Kidney (tissue), 14 donors: ENCODE data around the gene OPTC. TPM values are rescaled to one million over a fixed set of nuclear protein-coding genes. Genes with fewer than 3 reads are reported as not detected.

Source experiments
- DNase-seq, 5 donors: peaks; one replicate each; pipeline ENCODE4 v3.0.0-alpha.2; 2013 to 2020
- FAIRE-seq: peaks from 2 replicates; lab custom pipeline; 2012; peaks lifted over from hg19 to GRCh38; lab: Jason Lieb, UNC
- H3K27ac ChIP-seq, 2 donors: one replicate each; pipeline ENCODE4 v1.7.0; 2013; ENCODE audit warnings: low read depth in 2 of 2, low read length in 2 of 2, inconsistent platforms in 1 of 2
- H3K27me3 ChIP-seq: one replicate; pipeline ENCODE4 v1.7.1; 2013; ENCODE audit warnings: low read length, inconsistent platforms; ENCODE audit not compliant: control insufficient read depth, insufficient read depth
- H3K36me3 ChIP-seq, 3 donors: one replicate each; pipeline versions ENCODE4 v1.7.0 to v1.7.1; 2013; ENCODE audit warnings: low read length in 3 of 3, control low read depth in 1 of 3, inconsistent platforms in 1 of 3; ENCODE audit not compliant: insufficient read depth in 3 of 3, control insufficient read depth in 2 of 3
- H3K4me1 ChIP-seq, 3 donors: one replicate each; pipeline versions ENCODE4 v1.7.0 to v1.7.1; 2013; ENCODE audit warnings: low read length in 3 of 3, inconsistent platforms in 1 of 3, low read depth in 1 of 3; ENCODE audit not compliant: control insufficient read depth in 2 of 3, insufficient read depth in 2 of 3
- H3K4me3 ChIP-seq, 3 donors: one replicate each; pipeline versions ENCODE4 v1.7.0 to v1.8.1; 2013; ENCODE audit warnings: low read length in 3 of 3, control low read depth in 1 of 3, inconsistent platforms in 1 of 3
- H3K9ac ChIP-seq, 3 donors: one replicate each; pipeline versions ENCODE4 v1.7.0 to v1.7.1; 2013; ENCODE audit warnings: low read length in 3 of 3, control low read depth in 1 of 3, inconsistent platforms in 1 of 3
- H3K9me3 ChIP-seq, 3 donors: one replicate each; pipeline versions ENCODE4 v1.7.0 to v1.7.1; 2013; ENCODE audit warnings: low read length in 3 of 3, control low read depth in 1 of 3, inconsistent platforms in 1 of 3; ENCODE audit not compliant: control insufficient read depth in 2 of 3, insufficient read depth in 1 of 3
- CTCF ChIP-seq: IDR thresholded peaks from 3 replicates; pipeline ENCODE4 v1.5.1; 2012; ENCODE audit warnings: mild to moderate bottlenecking, moderate library complexity, borderline replicate concordance; ENCODE audit not compliant: insufficient read depth; ENCODE audit errors: extremely low read depth
- intact Hi-C: fragments of 100-400 bp; cut with DNase I; formaldehyde crosslinking; loops from one replicate; pipeline ENCODE4 v1.11.1; 2022
- polyA plus RNA-seq: library from polyadenylated mRNA; stranded (reverse); fragments of 350-450 nt; fragmentation: Illumina TruSeq; extraction: RNeasy Lipid Tissue Mini Kit (QIAGEN cat#74804); gene quantifications from one replicate; pipeline ENCODE4 v1.2.3, GENCODE V29; 2014; ENCODE audit warnings: low read depth, low replicate concordance; ENCODE audit not compliant: insufficient read depth
- total RNA-seq: library from RNA; stranded (reverse); fragmentation: NEBNext Ultra II Directional; extraction: Animal tissue kit (Norgen Biotek cat#: 25700); gene quantifications from one replicate; pipeline ENCODE4 v1.2.1, GENCODE V29; 2021
- donor health status: control.
- donor health status: control.
- donor health status: control.
- donor health status: control.
- donor health status: control.
- donor health status: DM: yes; HTN: yes; CAD: no.
- donor health status: Normal renal cell carcinoma (clear cell type).

The OPTC gene
- total and polyA plus RNA-seq, 2 donors from 2014 or later: not detected

DNA sequence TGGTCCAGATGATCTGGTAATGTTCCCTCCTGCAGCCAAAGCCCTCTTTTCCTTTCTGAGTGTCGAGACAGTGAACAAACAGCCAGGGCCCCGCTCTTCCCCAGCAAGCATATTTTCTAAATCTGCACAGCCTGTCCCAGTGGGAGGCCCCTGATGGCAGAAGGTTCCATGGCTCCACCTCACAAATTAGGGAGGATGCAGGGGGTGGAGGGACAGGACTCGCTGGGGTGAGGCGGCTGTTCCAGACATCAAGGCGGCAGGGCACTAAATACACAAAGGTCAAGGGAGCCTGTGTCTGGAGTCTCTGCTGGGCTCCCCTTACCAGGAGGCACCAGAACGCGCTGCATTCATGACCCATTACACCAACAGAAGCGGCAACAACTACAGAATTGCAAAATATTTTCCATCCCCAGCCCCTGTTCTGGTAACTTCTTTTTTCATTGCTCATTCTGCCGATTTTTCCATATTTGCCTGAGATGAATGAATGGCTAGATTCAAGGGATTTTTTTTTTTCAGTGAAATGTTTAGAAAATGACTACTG lies 45.4 kb upstream of the OPTC start:
- Histone ChIP-seq H3K4me1 (peaks cover 0 to 2% (median 0%) of the 10 kb centered on the region in 3 donors), H3K9ac (no peak overlapping the region), H3K36me3 (no peaks in the 10 kb centered on the region), H3K4me3 (no peak overlapping the region), H3K27ac (no peak overlapping the region), H3K9me3 (peaks cover 0 to 9% (median 0%) of the 10 kb centered on the region in 3 donors), H3K27me3 (no peaks in the 10 kb centered on the region)
- FAIRE-seq (no peak), DNase-seq (peak in 3 of 5 donors; percentile 46 to 82 (median 64))
- no peak for TF ChIP-seq CTCF
- intact Hi-C loops: no loop called here

DNA sequence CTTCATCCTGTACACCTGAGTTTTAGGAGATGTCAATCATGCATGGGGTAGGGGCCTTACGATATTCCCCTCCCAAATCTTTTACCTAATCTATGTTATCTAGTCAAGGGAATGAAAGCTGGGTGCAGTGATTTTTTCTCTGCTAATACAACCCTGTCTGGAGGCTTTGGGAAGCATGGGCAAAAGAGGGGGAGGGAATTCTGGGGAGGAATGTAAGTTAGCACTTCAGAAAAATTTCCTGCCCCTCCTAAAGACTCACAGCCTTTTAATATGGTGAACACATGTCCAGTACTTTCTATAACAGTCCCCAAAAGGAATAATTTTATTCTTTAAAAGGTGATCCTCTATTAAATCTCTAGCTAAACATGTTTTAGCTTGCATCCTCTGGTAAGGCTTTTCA lies 44.0 kb upstream of the OPTC start:
- Histone ChIP-seq H3K27me3 (no peaks in the 10 kb centered on the region), H3K9ac (no peak overlapping the region), H3K4me3 (no peak overlapping the region), H3K36me3 (no peaks in the 10 kb centered on the region), H3K9me3 (peaks cover 0 to 9% (median 0%) of the 10 kb centered on the region in 3 donors), H3K27ac (no peak overlapping the region), H3K4me1 (peaks cover 0 to 2% (median 0%) of the 10 kb centered on the region in 3 donors)
- intact Hi-C loops: no loop called here
- no peak for TF ChIP-seq CTCF
- FAIRE-seq (no peak), DNase-seq (no peak)

- intact Hi-C loops: no loop called here
- Histone ChIP-seq H3K27ac (no peak overlapping the region), H3K9ac (no peak overlapping the region), H3K36me3 (no peaks in the 10 kb centered on the region), H3K27me3 (no peaks in the 10 kb centered on the region), H3K4me3 (no peak overlapping the region), H3K9me3 (peaks cover 0 to 5% (median 0%) of the 10 kb centered on the region in 3 donors), H3K4me1 (peaks cover 0 to 2% (median 0%) of the 10 kb centered on the region in 3 donors)
- TF ChIP-seq CTCF: no peak
- peak in 3 of 5 donors; percentile 41 to 61 (median 57) for DNase-seq
- FAIRE-seq: no peak
Observed at GRCh38 chr1:203450479-203451149, 43.3 kb upstream of the OPTC start.
